Measurements from ENCODE around the gene MDM1.

GRCh38 chr12:68331869-68332727 is at the start of gene MDM1:
- TF ChIP-seq POLR2A (IDR thresholded peaks at IDR 0.05) = no peak
- TF ChIP-seq CTCF (IDR thresholded peaks at IDR 0.05) = no peak

Measured in stomach (tissue), 4 donors.